Aorta (tissue), 5 donors: ENCODE results near the gene BSDC1. TPM values are rescaled to one million over a fixed set of nuclear protein-coding genes. Genes with fewer than 3 reads are reported as not detected.
A peak's percentile ranks its signal among the peaks of the same experiment; 100 is the strongest.

Experiments used
- ATAC-seq: fragments of 200-7000 bp; cut with Tn5 transposase; one replicate; pipeline ENCODE4 v1.9.1; 2022; ENCODE audit warnings: moderate library complexity; ENCODE audit not compliant: low FRiP score
- DNase-seq, 2 donors: peaks; one replicate each; pipeline ENCODE4 v3.0.0-alpha.2; 2020
- H3K27ac ChIP-seq, 2 donors: one replicate each; pipeline ENCODE4 v1.5.1; 2013; ENCODE audit warnings: low read length in 2 of 2, mild to moderate bottlenecking in 2 of 2, moderate library complexity in 2 of 2, control low read depth in 1 of 2, inconsistent platforms in 1 of 2, low read depth in 1 of 2
- H3K27me3 ChIP-seq, 2 donors: one replicate each; pipeline ENCODE4 v1.6.1; 2013; ENCODE audit warnings: control low read depth in 1 of 2, low read length in 1 of 2, mild to moderate bottlenecking in 1 of 2, moderate library complexity in 1 of 2; ENCODE audit not compliant: insufficient read depth in 2 of 2, control insufficient read depth in 1 of 2
- H3K36me3 ChIP-seq, 2 donors: one replicate each; pipeline ENCODE4 v1.6.1; 2013; ENCODE audit warnings: control low read depth in 1 of 2, low read length in 1 of 2, mild to moderate bottlenecking in 1 of 2; ENCODE audit not compliant: insufficient read depth in 2 of 2, control insufficient read depth in 1 of 2
- H3K4me1 ChIP-seq, 2 donors: one replicate each; pipeline ENCODE4 v1.6.1; 2013; ENCODE audit warnings: low read length in 2 of 2, control low read depth in 1 of 2, mild to moderate bottlenecking in 1 of 2, moderate library complexity in 1 of 2; ENCODE audit not compliant: insufficient read depth in 2 of 2, control insufficient read depth in 1 of 2
- H3K4me3 ChIP-seq, 2 donors: one replicate each; pipeline ENCODE4 v1.5.1; 2013; ENCODE audit warnings: low read length in 2 of 2, control low read depth in 1 of 2, mild to moderate bottlenecking in 1 of 2
- H3K9me3 ChIP-seq: one replicate; pipeline ENCODE4 v1.6.1; 2013; ENCODE audit warnings: mild to moderate bottlenecking, low read length; ENCODE audit not compliant: control insufficient read depth
- WGBS, 2 donors: extraction: QIAGEN DNeasy Blood & Tissue Kit; methylation state at CpG; one replicate each; pipeline ENCODE4 v1.1.7; 2013; 5-methylcytosine and 5-hydroxymethylcytosine counted together
- intact Hi-C, 2 donors: fragments of 100-400 bp; cut with DNase I; formaldehyde crosslinking; loops; one replicate each; pipeline versions ENCODE4 v1.14.2 to v1.15.0; 2022
- polyA plus RNA-seq, 2 donors: library from polyadenylated mRNA; stranded (reverse); fragments of 200-250 nt; gene quantifications; one replicate each; pipeline ENCODE4 v1.2.3, GENCODE V29; 2013
- total RNA-seq, 2 donors: library from RNA; stranded (reverse); fragmentation: NEBNext Ultra II Directional; extraction: Animal tissue kit (Norgen Biotek cat#: 25700); gene quantifications; one replicate each; pipeline ENCODE4 v1.2.1, GENCODE V29; 2021
- donor health status: healthy with polysubstance abuse.
- donor health status: Bipolar disorder and iron deficiency.
- donor health status: DM: no; HTN: no; CAD: no.
- donor health status: DM: no; HTN: no; CAD: no.
- donor health status: DM: yes; HTN: yes; CAD: no.

BSDC1 gene
- total and polyA plus RNA-seq, 4 donors = 26.4 to 62.8 (median 49.1) TPM

DNA sequence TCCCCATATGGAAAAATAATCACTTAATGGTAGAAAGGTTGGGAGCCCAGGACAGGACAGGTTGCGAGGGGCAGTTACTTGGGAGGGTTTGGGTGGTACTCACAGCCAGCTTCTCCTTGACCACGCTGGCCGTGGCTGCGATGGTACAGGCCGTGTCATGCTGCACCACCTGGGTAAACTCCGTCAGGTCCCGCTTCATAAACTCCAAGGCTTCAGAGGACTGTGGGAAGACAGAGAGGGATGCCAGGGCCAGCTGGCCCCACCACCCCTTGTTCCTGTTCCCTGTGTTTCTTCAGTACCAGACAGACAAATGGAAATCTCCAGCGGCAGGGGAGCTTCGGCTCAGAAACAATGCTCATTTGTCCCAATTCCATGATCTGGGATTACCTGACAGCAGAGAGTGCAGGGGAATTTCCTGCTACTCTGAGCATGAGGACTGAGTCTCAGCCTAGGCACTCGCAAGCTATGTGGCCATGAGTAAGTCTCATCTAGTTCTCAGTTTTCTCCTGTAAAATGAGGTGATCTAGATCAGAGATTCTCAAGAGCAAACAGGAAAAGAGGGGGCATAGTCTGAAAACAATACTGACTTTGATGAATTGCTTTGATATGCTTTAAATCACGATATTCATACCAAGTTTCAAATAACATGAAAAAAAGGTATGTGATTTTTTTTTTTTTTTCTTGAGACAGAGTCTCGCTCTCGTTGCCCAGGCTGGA, 7.4 kb downstream of the BSDC1 start:
- Histone ChIP-seq H3K4me3 (no peak overlapping the region), H3K27ac (no peak overlapping the region), H3K27me3 (no peaks in the 10 kb centered on the region), H3K9me3 (no peaks in the 10 kb centered on the region), H3K36me3 (peaks cover 4 to 7% of the 10 kb centered on the region in 2 donors), H3K4me1 (no peaks in the 10 kb centered on the region)
- ATAC-seq (no peak), DNase-seq (no peak)
- intact Hi-C loops = no loop called here
- 87 to 89% methylated on average over 13 of the region's 13 CpGs for WGBS, 2 donors

DNA sequence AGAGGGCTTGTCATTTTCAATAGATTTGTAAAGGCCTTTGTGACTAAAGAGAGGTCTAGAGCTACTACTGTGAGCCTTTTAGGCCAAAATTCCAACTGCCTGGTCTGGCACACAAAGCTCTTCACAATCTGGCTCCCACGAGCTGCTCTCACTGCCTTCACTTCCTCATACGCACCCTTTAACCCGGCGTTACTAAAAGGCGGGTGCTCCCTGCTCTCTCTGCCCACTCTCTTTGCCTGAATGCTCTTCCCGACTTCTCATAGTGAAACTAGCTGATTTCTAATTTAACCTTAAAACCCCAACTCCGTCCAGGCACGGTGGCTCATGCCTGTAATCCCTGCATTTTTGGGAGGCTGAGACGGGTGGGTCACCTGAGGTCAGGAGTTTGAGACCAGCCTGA, 14.2 kb downstream of the BSDC1 start:
- Histone ChIP-seq H3K36me3 (peaks cover 4 to 23% of the 10 kb centered on the region in 2 donors), H3K27ac (no peak overlapping the region), H3K4me3 (no peak overlapping the region), H3K4me1 (no peaks in the 10 kb centered on the region), H3K27me3 (no peaks in the 10 kb centered on the region), H3K9me3 (no peaks in the 10 kb centered on the region)
- ATAC-seq = no peak
- intact Hi-C loops = no loop called here
- no peak for DNase-seq
- 92 to 93% methylated on average over 9 of the region's 9 CpGs for WGBS, 2 donors

DNA sequence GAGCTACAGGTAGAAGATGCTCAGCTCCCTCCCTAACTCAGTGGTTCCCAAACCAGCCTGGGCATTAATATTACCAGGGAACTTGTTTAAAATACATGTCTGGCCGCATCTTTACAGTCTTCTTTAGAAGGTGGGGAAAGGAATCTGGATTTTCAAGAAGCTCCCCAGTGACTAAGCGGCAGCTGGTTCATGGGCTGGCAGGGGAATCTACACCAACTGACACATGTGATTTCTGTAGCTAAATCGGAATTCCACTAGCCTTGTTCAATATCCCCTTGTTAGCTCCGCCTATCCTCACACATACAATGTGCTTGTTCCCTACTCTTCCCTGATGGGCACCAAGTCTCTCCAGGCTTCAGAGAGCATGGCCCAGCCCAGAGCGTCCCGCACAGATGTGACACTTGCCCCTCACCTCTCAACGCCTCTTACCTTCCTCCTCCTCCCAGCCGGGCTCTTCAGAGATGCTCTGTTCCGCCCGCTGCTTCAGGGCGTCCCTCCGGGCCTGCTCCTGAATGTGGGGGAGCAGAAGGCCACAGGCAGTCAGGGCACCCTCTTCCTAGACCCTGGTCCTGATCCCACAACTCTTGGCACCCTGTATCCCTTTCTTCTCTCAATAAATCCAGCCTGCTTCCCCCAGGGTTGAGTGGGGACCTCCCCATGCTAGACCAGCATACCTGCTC, 16.6 kb downstream of the BSDC1 start:
- DNase-seq (no peak), ATAC-seq (no peak)
- 91% methylated on average over 10 to 12 of the region's 12 CpGs for WGBS, 2 donors
- Histone ChIP-seq H3K36me3 (peaks cover 1 to 21% of the 10 kb centered on the region in 2 donors), H3K4me3 (no peak overlapping the region), H3K27ac (no peak overlapping the region), H3K9me3 (no peaks in the 10 kb centered on the region), H3K27me3 (no peaks in the 10 kb centered on the region), H3K4me1 (no peaks in the 10 kb centered on the region)
- intact Hi-C loops = no loop called here

DNA sequence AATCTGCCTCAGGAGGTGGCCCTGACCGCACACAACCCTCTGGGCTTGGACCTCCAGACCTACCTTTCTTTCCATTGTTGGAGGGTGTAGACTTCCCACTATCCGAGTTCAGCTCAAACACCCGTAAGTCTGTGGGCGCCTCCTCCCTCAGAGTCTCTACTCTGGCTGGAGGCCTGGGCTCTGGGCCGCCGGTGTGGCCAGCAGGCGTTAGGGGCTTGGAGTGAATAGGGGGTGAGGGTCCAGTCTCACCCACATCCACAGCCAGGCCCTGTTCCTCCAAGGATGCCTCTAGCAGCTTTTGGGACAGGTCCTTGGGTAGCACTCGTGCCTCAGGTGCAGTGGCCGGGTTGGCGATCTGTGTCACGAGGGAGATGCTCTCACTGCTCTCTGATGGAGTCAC, 18.0 kb downstream of the BSDC1 start:
- DNase-seq (peak in 1 of 2 donors; percentile 48), ATAC-seq (no peak)
- H3K4me3 ChIP-seq = no peak overlapping the region
- H3K27ac ChIP-seq = no peak overlapping the region
- H3K9me3 ChIP-seq = no peaks in the 10 kb centered on the region
- H3K36me3 ChIP-seq = peaks cover 3 to 25% of the 10 kb centered on the region in 2 donors
- intact Hi-C loops = no loop called here
- no peaks in the 10 kb centered on the region for H3K27me3 ChIP-seq
- WGBS, 2 donors = 85 to 90% methylated on average over 11 of the region's 11 CpGs
- H3K4me1 ChIP-seq = no peaks in the 10 kb centered on the region

DNA sequence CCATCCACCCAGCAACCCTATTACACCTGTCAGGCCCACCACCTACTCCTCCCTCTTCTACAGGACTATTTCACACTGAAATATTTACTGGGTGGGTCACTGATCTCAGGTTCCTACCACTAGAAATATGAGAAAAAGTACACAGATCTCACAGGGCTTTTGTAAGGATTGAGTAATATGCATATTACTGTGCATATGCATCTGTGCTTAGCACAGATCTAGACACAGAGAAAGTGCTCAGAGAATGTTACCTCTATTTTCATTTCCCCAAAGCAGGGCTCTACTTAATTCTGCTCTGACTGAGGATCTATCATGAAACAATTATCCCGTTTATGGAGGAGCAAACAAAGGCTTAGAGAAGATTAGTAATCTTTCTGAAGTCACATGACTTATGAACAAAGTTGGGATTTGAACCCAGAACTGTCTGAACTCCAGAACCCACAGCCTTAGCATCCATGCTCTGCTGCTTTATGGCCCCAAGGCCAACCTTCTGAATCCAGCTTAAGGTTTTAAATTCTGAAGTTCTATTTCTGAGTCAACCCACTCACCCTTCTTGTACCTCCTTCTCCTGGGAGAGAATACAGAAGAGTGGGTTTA, 20.1 kb downstream of the BSDC1 start:
- no peak for ATAC-seq
- H3K4me1 ChIP-seq = no peaks in the 10 kb centered on the region
- DNase-seq = no peak
- H3K9me3 ChIP-seq = no peaks in the 10 kb centered on the region
- H3K4me3 ChIP-seq = no peak overlapping the region
- intact Hi-C loops = no loop called here
- H3K27me3 ChIP-seq = no peaks in the 10 kb centered on the region
- no peak overlapping the region for H3K27ac ChIP-seq
- 82 to 84% methylated on average over 1 of the region's 1 CpG for WGBS, 2 donors
- peaks cover 3 to 20% of the 10 kb centered on the region in 2 donors for H3K36me3 ChIP-seq

DNA sequence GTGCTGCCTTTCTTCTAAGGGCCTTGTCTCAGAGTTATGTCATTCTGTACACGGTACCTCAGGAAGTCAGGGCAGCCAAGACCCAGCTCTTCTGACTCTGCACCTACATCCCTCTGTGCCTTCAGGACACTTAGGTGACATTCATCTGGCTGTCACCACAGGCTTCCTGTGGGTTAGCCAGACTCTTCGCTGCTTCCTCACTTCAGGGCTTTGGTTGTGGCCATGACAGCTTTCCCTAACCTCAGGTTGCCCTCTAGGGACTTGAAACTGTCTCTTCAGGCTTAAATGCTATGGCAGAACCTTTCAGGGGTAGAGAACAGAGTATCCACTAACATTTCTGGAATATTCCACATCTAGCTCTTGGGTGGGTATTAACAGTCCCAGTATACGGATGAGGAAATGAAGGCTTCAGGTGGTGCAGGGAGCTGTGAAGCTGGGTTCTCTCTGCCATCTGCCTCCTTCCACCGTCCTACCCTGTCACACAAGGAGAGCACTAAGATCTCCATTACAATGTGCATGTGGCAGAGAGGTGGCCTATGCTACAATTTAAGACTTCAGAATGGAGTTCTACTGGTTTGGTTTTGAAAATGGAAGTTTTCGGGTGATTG, 22.0 kb downstream of the BSDC1 start:
- Histone ChIP-seq H3K4me1 (no peaks in the 10 kb centered on the region), H3K36me3 (peaks cover 3 to 17% of the 10 kb centered on the region in 2 donors), H3K9me3 (no peaks in the 10 kb centered on the region), H3K4me3 (no peak overlapping the region), H3K27me3 (no peaks in the 10 kb centered on the region), H3K27ac (no peak overlapping the region)
- DNase-seq = no peak
- 87 to 91% methylated on average over 5 of the region's 5 CpGs for WGBS, 2 donors
- ATAC-seq = no peak
- intact Hi-C loops = no loop called here

DNA sequence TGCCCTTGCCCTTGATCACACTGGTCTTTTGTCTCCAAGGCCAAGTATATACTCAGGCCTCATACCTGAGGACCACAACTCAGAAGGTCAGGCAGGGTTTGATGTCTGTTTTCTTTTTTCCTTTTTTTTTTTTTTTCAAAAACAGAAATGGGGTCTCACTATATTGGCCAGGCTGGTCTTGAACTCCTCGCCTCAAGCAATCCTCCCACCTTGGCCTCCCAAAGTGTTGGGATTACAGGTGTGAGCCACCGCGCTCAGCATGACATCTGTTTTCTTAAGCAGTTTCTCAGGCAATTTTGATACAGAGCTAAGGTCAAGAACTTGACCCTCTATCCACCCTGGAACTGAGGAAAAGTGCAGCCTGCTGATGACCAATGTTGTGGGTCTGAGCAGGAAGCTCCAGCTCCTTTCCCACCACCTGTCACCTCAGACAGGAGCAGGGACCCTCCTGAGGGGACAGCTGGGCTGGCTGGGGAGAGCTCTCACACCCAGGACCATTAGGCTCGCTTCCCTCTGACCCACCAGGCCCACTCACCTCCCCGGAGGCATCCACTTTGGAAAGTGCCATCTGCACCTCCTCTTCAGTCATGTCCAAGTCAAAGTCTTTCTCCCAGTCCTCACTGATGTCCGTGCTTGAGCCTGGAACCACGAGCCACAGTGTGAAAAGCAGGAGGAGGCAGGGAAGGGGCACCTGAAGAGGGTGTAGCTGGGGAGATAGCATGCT, 26.2 kb downstream of the BSDC1 start:
- ATAC-seq (no peak), DNase-seq (peak in 1 of 2 donors; percentile 57)
- Histone ChIP-seq H3K4me3 (no peak overlapping the region), H3K27me3 (no peaks in the 10 kb centered on the region), H3K4me1 (no peaks in the 10 kb centered on the region), H3K36me3 (peaks cover 6 to 16% of the 10 kb centered on the region in 2 donors), H3K9me3 (no peaks in the 10 kb centered on the region), H3K27ac (no peak overlapping the region)
- 90 to 94% methylated on average over 7 of the region's 7 CpGs for WGBS, 2 donors
- intact Hi-C loops = no loop called here

DNA sequence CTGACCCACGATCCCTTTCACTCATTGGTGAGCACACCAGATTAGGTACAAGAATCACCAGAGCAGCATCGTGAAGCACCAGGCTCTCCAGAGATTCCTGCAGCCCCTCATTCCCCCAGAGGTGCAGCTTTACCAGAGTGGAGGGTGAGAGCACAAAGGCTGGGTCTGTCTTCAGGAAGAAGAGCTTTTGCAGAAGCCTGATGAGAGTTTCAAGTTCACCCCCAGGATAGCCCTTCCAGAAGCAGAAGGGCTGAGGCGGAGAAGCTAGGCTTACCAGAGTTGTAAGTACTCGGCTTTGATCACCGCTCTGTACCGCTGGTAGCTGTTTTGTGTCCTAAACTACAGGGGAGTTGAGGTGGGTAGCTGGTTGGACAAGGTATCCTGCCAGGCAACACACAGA, 28.8 kb downstream of the BSDC1 start:
- 82 to 86% methylated on average over 6 of the region's 6 CpGs for WGBS, 2 donors
- intact Hi-C loops = no loop called here

More for the DNA sequence above, 28.8 kb downstream of the BSDC1 start:
- H3K4me1 ChIP-seq = no peaks in the 10 kb centered on the region
- ATAC-seq = no peak
- H3K27me3 ChIP-seq = no peaks in the 10 kb centered on the region
- no peak overlapping the region for H3K4me3 ChIP-seq
- no peaks in the 10 kb centered on the region for H3K9me3 ChIP-seq
- no peak overlapping the region for H3K27ac ChIP-seq
- H3K36me3 ChIP-seq = peaks cover 2 to 9% of the 10 kb centered on the region in 2 donors
- DNase-seq = no peak
